Measurements from ENCODE around the gene CTSA. TPM values are rescaled to one million over a fixed set of nuclear protein-coding genes. Genes with fewer than 3 reads are reported as not detected.

The CTSA gene
- total RNA-seq, 1 donor from 2014 or later = 15.1 TPM

GRCh38 chr20:45851501-45851900 is 39.6 kb upstream of the CTSA start:
- Histone ChIP-seq H4K20me1 (ENCODE audit: low read depth) (no peaks in the 10 kb centered on the region), H2AFZ (replicated peaks) (no peak overlapping the region), H3K9ac (no peak overlapping the region), H3K9me3 (ENCODE audit: low read depth) (no peaks in the 10 kb centered on the region), H3K27ac (no peak overlapping the region), H3K4me2 (no peak overlapping the region), H3K4me1 (no peaks in the 10 kb centered on the region), H3K79me2 (ENCODE audit: low read depth) (peaks cover 8% of the 10 kb centered on the region), H3F3A (ENCODE audit: low read depth) (no peaks in the 10 kb centered on the region), H3K27me3 (no peaks in the 10 kb centered on the region), H3K4me3 (no peak overlapping the region), H3K36me3 (no peaks in the 10 kb centered on the region)
- H3K4me3 Mint-ChIP-seq = no peak overlapping the region
- H3K27ac Mint-ChIP-seq = no peak overlapping the region
- TF ChIP-seq EZH2 (IDR thresholded peaks at IDR 0.05) (no peak), CTCF (IDR thresholded peaks at IDR 0.05) (no peak), EZH2phosphoT487 (IDR thresholded peaks at IDR 0.05) (no peak)
- H3K27me3 Mint-ChIP-seq (ENCODE audit: insufficient read depth, low read depth) = no peaks in the 10 kb centered on the region
- no peaks in the 10 kb centered on the region for H3K9me3 Mint-ChIP-seq
- no peaks in the 10 kb centered on the region for H3K36me3 Mint-ChIP-seq
- peaks cover 9% of the 10 kb centered on the region for H3K4me1 Mint-ChIP-seq
- no peak for DNase-seq (ENCODE audit: low spot score)

DNA sequence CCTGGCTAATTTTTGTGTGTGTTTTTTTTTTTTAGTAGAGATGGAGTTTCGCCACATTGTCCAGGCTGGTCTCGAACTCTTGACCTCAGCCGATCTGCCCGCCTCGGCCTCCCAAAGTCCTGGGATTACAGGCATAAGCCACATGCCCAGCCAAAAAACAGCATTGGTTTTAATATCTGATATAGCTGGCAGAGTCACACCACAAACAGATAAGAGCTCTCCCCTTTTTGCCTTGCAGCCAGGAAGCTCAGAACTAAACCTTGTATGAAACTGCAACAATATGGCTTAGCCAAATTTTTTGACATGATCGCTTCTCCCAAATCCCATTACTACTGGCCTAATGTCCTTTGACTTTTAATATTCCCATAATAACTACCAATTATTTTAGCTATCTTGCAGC is 38.8 kb upstream of the CTSA start:
- Histone ChIP-seq H3K4me1 (no peaks in the 10 kb centered on the region), H3K27ac (no peak overlapping the region), H4K20me1 (ENCODE audit: low read depth) (no peaks in the 10 kb centered on the region), H3F3A (ENCODE audit: low read depth) (no peaks in the 10 kb centered on the region), H3K79me2 (ENCODE audit: low read depth) (peaks cover 12% of the 10 kb centered on the region), H3K27me3 (no peaks in the 10 kb centered on the region), H2AFZ (replicated peaks) (no peak overlapping the region), H3K9me3 (ENCODE audit: low read depth) (no peaks in the 10 kb centered on the region), H3K4me2 (no peak overlapping the region), H3K9ac (no peak overlapping the region), H3K4me3 (no peak overlapping the region), H3K36me3 (no peaks in the 10 kb centered on the region)
- H3K36me3 Mint-ChIP-seq = no peaks in the 10 kb centered on the region
- TF ChIP-seq EZH2phosphoT487 (IDR thresholded peaks at IDR 0.05) (no peak), EZH2 (IDR thresholded peaks at IDR 0.05) (no peak), CTCF (IDR thresholded peaks at IDR 0.05) (no peak)
- no peaks in the 10 kb centered on the region for H3K27me3 Mint-ChIP-seq (ENCODE audit: insufficient read depth, low read depth)
- H3K4me3 Mint-ChIP-seq = no peak overlapping the region
- no peak overlapping the region for H3K27ac Mint-ChIP-seq
- no peaks in the 10 kb centered on the region for H3K9me3 Mint-ChIP-seq
- DNase-seq (ENCODE audit: low spot score) = no peak
- peaks cover 12% of the 10 kb centered on the region for H3K4me1 Mint-ChIP-seq

GRCh38 chr20:45853484-45853883 is 37.7 kb upstream of the CTSA start:
- H3K27ac Mint-ChIP-seq = no peak overlapping the region
- Histone ChIP-seq H4K20me1 (ENCODE audit: low read depth) (no peaks in the 10 kb centered on the region), H3F3A (ENCODE audit: low read depth) (no peaks in the 10 kb centered on the region), H3K4me1 (no peaks in the 10 kb centered on the region), H3K4me2 (no peak overlapping the region), H3K79me2 (ENCODE audit: low read depth) (peaks cover 12% of the 10 kb centered on the region), H3K27me3 (no peaks in the 10 kb centered on the region), H3K4me3 (no peak overlapping the region), H3K27ac (no peak overlapping the region), H3K9ac (no peak overlapping the region), H3K36me3 (no peaks in the 10 kb centered on the region), H3K9me3 (ENCODE audit: low read depth) (no peaks in the 10 kb centered on the region), H2AFZ (replicated peaks) (no peak overlapping the region)
- TF ChIP-seq CTCF (IDR thresholded peaks at IDR 0.05) = no peak
- H3K4me3 Mint-ChIP-seq = no peak overlapping the region
- peaks cover 22% of the 10 kb centered on the region for H3K4me1 Mint-ChIP-seq
- no peaks in the 10 kb centered on the region for H3K36me3 Mint-ChIP-seq
- H3K27me3 Mint-ChIP-seq (ENCODE audit: insufficient read depth, low read depth) = no peaks in the 10 kb centered on the region
- H3K9me3 Mint-ChIP-seq = no peaks in the 10 kb centered on the region
- no peak for DNase-seq (ENCODE audit: low spot score)

Data from neural progenitor cell (in vitro differentiated cells).